Embryonic facial prominence (tissue), 1 donor: ENCODE measurements around the gene MXRA8.
A peak's percentile ranks its signal among the peaks of the same experiment; 100 is the strongest.

Source experiments
- DNase-seq: peaks from one replicate; pipeline ENCODE4 v3.0.0-alpha.2; 2016; ENCODE audit errors: extremely low spot score

Gene MXRA8

DNA sequence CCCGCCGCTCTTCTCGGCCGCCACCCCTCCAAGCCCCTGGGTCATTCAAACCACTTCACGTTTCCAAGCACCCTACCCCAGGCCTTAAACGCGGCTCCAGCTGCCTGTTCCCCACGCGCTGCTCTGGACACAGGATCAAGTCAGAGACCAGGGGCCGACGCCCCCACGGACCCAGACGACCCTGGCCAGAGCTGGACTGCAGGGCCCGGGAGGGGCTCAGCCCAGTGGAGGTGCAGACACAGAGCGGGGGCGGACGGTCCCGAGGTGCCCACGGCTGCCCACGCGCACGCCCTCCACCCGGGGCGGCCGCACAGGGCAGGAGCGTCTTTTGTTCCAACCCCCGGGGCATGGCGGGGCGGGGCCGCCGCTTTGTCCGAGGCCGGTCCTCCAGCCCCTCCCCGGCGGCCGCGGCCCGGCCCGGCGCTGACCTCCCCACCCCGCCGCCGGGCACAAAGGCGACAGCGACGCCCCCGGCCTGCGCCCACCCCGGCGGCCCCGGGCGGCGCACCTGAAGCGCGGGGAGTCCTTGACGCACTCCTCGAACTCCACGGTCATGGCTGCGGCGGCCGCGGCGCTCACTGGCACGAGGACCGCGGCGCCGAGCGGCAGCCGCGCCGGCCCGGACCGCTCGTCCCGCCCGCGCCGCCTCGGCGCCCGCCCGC lies 51.0 kb downstream of the MXRA8 start:
- DNase-seq: no peak

DNA sequence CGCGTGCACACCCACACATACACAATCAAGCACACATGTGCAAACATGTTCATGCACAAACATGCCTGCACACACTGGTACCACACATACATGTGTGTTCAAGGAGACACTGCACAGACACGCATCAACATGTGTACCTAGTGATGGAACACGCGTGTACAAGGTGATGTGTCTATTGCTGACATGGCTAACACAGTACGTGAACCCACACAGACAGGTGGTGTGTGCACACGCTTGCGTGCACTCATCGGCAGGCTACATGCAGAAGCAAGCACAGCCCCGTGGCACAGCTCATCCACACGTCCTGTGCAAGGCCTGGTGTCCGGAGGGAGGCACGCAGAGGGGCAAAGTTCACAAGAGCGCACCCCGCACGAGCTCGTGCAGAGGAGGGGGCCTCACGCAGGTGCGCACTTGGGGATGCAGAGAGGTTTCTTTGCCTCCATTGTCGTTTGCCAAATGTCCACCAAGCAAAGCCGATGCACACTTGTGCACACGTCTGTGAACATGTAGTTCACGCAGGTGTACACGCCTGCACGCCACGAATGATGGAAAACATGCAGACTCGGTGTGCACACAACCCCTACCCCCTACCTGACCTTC lies 51.6 kb downstream of the MXRA8 start:
- no peak for DNase-seq

DNA sequence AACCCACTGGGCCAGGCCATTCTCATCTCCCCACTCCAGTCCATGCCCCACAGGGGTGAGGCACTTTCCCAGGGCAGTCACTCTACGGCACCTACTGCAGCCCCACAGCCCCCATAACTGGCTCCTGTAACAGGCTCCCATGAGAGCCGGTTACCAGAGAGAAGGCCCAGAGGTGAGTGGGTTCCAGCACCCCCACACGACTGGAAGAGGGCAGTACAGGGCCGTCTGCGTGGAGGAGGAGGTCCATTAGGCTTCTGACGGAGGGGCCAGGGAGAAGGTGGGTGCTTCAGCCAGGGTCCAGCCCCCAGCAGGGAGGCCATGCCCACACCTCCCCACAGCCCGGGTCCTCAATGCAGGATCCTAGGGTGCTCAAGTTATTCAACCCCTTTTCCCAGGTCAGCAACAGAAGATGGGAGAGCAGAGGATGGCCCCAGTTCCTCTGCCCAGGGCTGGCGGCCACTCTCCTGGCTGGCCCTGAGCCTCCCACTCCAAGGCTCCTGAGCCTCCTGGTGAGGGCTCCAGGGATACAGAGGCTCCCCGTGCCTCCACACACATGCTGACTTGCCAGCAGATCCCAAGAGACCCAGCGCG lies 52.2 kb downstream of the MXRA8 start:
- no peak for DNase-seq

DNA sequence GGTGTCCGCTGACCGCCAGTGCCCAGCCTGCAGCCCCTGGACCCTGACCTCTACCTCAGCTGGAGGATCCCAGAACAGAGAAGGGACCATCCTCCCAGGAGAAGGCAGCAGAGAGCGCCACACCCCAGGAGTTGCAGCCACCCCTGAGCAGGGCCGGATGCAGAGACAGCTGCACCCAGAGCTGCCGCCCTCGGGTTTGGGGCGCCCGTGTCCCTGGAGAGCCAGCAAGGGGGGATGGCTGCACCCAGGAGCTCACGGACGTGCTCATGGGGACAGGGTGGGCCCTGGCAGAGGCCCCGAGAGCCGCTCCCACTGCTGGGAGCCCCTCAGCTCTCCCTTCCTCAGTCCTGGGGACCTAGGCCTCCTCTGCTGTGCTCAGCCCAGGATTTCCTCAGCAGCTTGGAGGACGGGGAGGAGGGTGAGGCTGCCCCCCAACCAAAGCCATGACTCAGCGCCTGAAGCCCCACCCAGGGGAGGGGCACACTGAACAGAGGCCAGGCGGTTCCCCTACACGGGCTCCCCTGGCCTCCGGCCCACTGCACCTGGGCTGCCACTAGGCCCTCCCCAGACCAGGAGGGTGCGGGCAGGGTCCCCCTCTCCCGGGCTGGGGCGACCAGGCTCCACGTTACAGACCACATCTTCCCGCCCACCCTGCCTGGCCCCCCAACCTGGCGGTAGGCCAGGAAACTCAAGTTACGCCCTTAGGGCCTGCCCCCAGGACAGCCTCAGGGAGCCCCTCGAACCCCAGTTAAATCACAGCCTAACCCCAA lies 52.9 kb downstream of the MXRA8 start:
- no peak for DNase-seq

DNA sequence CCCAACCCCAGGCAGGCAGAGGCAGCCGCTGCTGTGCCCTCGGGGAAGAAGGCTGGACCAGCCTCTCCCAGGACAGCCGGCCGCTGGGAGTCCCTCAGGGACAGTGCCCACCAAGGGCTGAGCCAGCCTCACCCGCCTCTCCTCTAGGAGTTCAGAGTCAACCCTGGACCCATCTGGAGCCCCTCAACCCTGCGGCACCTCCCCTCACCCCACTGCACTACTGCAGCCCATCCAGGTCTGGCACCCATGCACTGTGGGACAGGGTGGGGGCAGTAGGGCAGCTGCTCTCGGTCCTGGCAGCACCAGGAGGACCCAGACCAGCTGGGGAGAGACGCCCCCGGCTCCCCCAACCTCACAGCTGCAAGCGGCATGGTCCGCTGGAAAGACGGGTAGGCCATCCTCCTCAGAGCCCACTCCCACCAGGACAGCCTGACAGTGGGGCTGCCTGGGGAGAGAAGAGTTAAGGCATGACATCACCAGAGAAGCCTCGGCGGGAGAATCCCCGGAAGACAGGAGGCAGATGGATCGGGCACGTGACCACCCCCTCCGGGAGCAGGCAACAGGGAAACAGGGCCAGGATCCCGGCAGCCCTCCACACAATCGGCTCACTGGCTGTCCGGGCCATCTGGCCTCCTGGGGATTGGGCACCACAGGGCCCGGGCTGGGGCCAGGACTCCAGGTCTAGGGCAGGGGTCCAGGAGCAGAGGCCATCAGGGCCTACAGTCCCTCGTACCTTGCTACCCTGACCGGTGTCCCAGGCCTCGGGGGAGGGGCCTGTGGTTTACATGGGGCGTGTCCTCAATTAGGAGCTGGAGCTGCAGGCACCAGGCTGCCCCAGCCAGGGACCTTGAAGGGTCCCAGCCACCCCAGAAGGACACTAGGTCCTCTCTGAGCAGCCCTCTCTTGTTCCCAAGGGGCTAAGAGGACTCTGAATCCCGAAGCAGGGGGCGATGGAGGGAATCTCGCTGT lies 53.7 kb downstream of the MXRA8 start:
- peak; percentile 29 for DNase-seq

DNA sequence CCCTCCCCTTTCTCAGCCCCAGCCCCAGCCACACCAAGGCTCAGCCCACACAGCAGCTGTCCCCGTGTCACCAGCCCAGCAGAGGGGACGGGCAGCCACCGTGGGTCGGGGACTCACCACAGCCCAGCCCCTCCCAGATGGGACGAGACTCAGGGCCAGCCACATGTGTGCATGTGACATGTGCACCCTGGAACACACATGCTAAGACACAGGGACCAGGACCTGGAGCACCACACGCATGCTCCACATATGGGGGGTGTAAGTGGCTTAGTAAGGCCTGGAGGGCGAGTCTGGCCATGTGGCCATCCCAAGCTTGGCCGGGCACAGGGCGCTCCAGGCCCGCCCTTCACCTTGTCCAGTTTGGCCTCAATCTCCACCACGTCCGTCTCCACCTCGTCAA lies 54.6 kb downstream of the MXRA8 start:
- DNase-seq: no peak

DNA sequence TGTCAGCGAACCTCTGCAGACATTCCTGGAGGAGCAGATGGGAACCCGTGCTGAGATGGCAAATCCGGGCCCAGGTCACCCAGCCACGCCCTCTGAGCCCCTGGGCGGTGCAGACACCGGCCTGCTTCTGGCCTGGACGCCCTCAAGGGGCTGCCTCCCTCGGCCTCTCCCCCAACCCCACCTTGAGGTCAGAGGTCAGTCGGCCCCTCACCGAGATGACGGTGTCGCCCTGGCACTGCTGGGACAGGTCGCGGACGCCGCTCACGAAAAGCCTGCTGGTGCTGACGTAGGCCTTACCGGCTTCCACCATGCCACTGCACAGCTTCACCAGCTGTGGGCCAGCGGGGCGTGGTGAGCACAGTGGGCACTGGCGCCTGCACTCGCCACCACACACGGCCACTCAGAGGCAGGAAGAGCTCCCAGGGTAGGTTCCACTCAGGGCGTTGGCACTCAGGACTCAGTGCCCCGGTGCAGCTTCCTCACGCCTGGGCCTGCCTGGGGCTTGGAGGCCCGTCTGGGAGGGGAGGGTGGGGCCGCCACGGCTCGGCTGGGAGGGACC lies 55.3 kb downstream of the MXRA8 start:
- no peak for DNase-seq
